ENCODE results near the gene HYOU1. TPM values are rescaled to one million over a fixed set of nuclear protein-coding genes. Genes with fewer than 3 reads are reported as not detected.
A peak's percentile ranks its signal among the peaks of the same experiment; 100 is the strongest.

The HYOU1 gene
- polyA plus RNA-seq, 1 donor (not counting 4 experiments of a cell fraction or from before 2014, with no cell fraction given) = 119 TPM

DNA sequence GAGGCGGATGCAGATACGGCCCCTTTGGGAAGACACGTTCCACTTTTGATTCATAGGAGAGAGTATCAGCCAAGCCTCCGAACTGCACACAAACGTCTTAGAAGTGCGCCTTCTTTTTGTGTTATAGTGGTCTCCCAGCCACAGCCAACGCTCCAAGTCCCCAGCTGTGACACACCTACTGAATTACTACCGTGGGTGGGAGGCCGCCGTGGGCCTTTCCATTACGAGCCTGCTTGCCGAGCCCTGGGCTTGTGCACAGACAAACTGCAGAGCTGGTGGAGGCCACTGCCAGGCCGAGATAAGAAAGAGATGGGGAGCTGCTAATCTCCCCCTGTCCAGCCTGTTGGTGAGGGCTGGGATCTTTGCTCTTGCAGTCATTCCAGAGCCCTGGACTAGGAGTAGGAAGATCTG lies 28.4 kb upstream of the HYOU1 start:
- TF ChIP-seq CTCF (optimal IDR thresholded peaks at IDR 0.05 in 1 of 3, IDR thresholded peaks at IDR 0.05 in 1 of 3, conservative IDR thresholded peaks at IDR 0.05 in 1 of 3; ENCODE audit: extremely low read depth in 1 of 3, insufficient read depth in 2 of 3, low read length in 3 of 3) (no peak), EZH2 (IDR thresholded peaks at IDR 0.05; ENCODE audit: low read length) (no peak)
- peaks cover 17% of the 10 kb centered on the region for H3K79me2 ChIP-seq (ENCODE audit: control insufficient read depth, insufficient read depth, low read length)
- H3K4me2 ChIP-seq (ENCODE audit: control insufficient read depth, extremely low read depth, insufficient read depth, low read depth, low read length) = peak overlapping the region; percentile 97
- peak overlapping the region; percentile 89 for H3K9ac ChIP-seq (ENCODE audit: control insufficient read depth, extremely low read depth, insufficient read depth, low read length)
- peak overlapping the region; percentile 91 for H3K27ac ChIP-seq (ENCODE audit: control insufficient read depth, insufficient read depth, low read length)
- dilution Hi-C loops (cut with MboI; ENCODE audit: extremely low pct_ligation_motif_present, low sequenced_read_pairs) = no loop called here
- peaks cover 23% of the 10 kb centered on the region for H3K4me1 ChIP-seq (ENCODE audit: control insufficient read depth, extremely low read depth, insufficient read depth, low read length)
- H2AFZ ChIP-seq (ENCODE audit: control insufficient read depth, low read length) = peak overlapping the region; percentile 1
- peaks cover 16 to 28% of the 10 kb centered on the region in 2 experiments for H3K36me3 ChIP-seq (ENCODE audit: control insufficient read depth in 2 of 2, extremely low read depth in 1 of 2, insufficient read depth in 2 of 2, low read length in 2 of 2)
- H3K27me3 ChIP-seq (ENCODE audit: control insufficient read depth, extremely low read depth, insufficient read depth, low read length) = no peaks in the 10 kb centered on the region
- H3K4me3 ChIP-seq (ENCODE audit: control insufficient read depth in 2 of 3, extremely low read depth in 1 of 3, insufficient read depth in 2 of 3, low read depth in 1 of 3, low read length in 3 of 3) = peak overlapping the region; percentile 50 to 88 (median 63)
- H3K9me3 ChIP-seq (ENCODE audit: control insufficient read depth, low read depth, low read length) = no peaks in the 10 kb centered on the region
- H4K20me1 ChIP-seq (ENCODE audit: control insufficient read depth, extremely low read depth, insufficient read depth, low read length) = no peaks in the 10 kb centered on the region
- no peaks in the 10 kb centered on the region for H3K9me1 ChIP-seq (ENCODE audit: control insufficient read depth, extremely low read depth, insufficient read depth, low read length)
- no peak for FAIRE-seq
- DNase-seq (ENCODE audit: low read depth, low spot score) = no peak

GRCh38 chr11:119084663-119085436 lies 27.8 kb upstream of the HYOU1 start, which contains the start of gene HMBS:
Gene HMBS (plus strand): TSS chr11:119084881. CDS start chr11:119085034, 153 bp downstream.
- peak within 1 kb of the TSS; percentile 50 to 88 (median 63) for H3K4me3 ChIP-seq (ENCODE audit: control insufficient read depth in 2 of 3, extremely low read depth in 1 of 3, insufficient read depth in 2 of 3, low read depth in 1 of 3, low read length in 3 of 3)
- H4K20me1 ChIP-seq (ENCODE audit: control insufficient read depth, extremely low read depth, insufficient read depth, low read length) = no peaks in the 10 kb centered on the region
- H2AFZ ChIP-seq (ENCODE audit: control insufficient read depth, low read length) = peak within 1 kb of the TSS; percentile 91
- dilution Hi-C loops (cut with MboI; ENCODE audit: extremely low pct_ligation_motif_present, low sequenced_read_pairs) = no loop called here
- H3K36me3 ChIP-seq (ENCODE audit: control insufficient read depth in 2 of 2, extremely low read depth in 1 of 2, insufficient read depth in 2 of 2, low read length in 2 of 2) = peaks cover 10 to 25% of the 10 kb centered on the region in 2 experiments
- no peak for TF ChIP-seq EZH2 (IDR thresholded peaks at IDR 0.05; ENCODE audit: low read length)
- no peak for TF ChIP-seq CTCF (optimal IDR thresholded peaks at IDR 0.05 in 1 of 3, IDR thresholded peaks at IDR 0.05 in 1 of 3, conservative IDR thresholded peaks at IDR 0.05 in 1 of 3; ENCODE audit: extremely low read depth in 1 of 3, insufficient read depth in 2 of 3, low read length in 3 of 3)
- no peaks in the 10 kb centered on the region for H3K27me3 ChIP-seq (ENCODE audit: control insufficient read depth, extremely low read depth, insufficient read depth, low read length)
- no peaks in the 10 kb centered on the region for H3K9me1 ChIP-seq (ENCODE audit: control insufficient read depth, extremely low read depth, insufficient read depth, low read length)
- no peak for DNase-seq (ENCODE audit: low read depth, low spot score)
- H3K27ac ChIP-seq (ENCODE audit: control insufficient read depth, insufficient read depth, low read length) = peak within 1 kb of the TSS; percentile 91
- peaks cover 17% of the 10 kb centered on the region for H3K79me2 ChIP-seq (ENCODE audit: control insufficient read depth, insufficient read depth, low read length)
- peaks cover 23% of the 10 kb centered on the region for H3K4me1 ChIP-seq (ENCODE audit: control insufficient read depth, extremely low read depth, insufficient read depth, low read length)
- FAIRE-seq = peak; percentile 86
- H3K9me3 ChIP-seq (ENCODE audit: control insufficient read depth, low read depth, low read length) = no peaks in the 10 kb centered on the region
- peak within 1 kb of the TSS; percentile 97 for H3K4me2 ChIP-seq (ENCODE audit: control insufficient read depth, extremely low read depth, insufficient read depth, low read depth, low read length)
- peak within 1 kb of the TSS; percentile 89 for H3K9ac ChIP-seq (ENCODE audit: control insufficient read depth, extremely low read depth, insufficient read depth, low read length)
